SHP77 treated with DMSO at 0.1 percent for 48 hours (cell line): ENCODE measurements around the gene CNKSR3.

Experiments
- DNase-seq: peaks from one replicate; lab custom pipeline; 2025; lab: John Stamatoyannopoulos, UW

Gene CNKSR3

DNA sequence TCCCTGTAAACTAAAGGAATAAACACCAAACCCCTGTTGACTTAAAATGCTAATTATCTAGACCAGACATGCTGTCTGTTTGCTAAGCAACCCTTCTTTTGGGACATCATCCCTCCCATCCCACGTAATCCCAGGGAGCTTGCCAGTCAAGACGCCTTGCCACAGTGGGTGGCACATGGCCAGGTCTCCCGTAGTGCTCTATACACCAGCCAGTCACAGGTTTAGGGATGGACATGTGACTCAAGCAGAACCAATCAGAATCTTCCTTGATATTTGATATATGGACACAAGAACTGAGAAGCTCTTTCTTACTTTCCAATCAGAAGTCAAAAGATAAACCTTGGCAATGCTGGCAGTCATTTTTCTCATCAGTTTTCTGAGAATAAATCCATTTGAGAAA is 60.0 kb downstream of the CNKSR3 start:
- DNase-seq = no peak

DNA sequence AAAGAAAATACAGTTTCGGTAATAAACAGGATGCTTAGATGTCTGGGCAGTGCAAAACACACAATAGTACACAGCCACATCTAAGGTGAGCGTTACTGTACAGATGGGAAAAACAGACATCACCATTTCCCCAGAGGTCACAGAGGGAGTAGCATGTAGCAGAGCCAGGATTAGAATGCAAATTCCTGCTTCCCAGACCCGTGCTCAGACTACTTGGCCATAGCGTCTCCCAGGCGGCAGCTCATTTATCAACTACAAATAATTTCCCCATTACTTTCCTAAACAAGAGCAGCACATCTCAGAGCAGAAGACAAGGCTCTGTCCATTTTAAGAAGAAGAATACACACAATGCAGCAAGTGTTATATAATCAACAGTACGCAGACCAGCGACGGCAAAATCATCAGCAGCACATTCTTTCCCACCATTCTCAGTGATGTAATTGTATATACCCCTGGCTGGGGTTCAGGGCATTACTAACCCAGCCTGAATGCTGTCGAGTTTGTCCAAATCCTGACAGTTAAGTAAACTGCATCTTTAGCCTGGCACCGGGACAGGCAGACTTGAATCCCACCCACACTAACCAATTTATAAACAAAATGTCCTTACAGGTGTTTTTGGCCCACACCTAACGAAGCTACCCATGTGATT is 61.9 kb downstream of the CNKSR3 start:
- no peak for DNase-seq

DNA sequence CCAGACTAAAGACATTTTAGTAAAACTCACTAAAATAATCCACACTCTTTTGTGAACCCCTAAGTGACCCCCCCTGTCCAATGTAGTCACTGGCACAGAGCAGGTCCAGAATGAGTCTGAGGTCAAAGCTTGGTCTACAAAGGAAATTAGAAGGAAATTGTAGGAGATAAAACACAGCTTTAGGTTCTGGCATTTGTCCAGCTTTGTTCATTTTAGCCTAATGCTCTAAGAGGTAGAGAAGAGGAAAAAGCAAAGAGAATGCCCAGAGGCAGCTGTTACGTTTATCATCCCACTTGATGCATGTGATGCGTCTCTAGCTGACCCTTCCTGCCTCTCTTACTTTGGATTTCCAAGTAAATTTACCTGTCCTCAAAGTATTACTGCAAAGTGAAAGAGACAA is 62.5 kb downstream of the CNKSR3 start:
- no peak for DNase-seq

DNA sequence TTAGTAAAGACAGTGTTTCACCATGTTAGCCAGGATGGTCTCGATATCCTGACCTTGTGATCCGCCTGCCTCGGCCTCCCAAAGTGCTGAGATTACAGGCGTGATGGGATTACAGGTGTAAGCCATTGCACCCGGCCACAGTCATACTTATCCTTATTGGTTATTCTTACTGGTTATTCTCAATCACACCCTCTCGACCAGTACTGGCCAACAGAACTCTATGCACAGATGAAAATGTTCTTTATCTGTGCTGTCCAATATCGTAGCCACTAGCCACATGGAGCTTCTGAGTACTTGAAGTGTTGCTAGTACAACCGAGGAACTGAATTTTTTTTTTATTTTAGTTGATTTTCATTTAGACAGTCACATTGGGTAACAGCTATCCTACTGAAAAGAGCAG is 63.5 kb downstream of the CNKSR3 start:
- DNase-seq = no peak

DNA sequence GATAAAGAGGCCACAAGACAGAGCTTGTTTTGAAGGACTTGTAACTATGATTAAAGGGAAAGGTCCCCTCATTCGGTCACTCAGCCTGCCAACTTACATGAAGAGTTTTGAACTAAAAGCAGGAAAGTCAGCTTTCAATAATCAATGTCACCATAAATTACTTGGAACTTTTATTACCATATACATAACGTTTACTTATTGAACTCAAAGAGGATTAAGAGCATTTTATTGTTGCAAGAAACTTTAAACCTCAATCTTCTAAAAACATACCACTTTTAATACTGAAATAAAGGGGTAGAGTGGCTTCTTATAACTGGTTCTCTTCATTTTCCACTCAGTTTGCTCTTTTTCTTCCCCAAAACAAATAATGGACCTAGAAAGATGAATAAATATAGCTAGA is 65.1 kb downstream of the CNKSR3 start:
- no peak for DNase-seq

DNA sequence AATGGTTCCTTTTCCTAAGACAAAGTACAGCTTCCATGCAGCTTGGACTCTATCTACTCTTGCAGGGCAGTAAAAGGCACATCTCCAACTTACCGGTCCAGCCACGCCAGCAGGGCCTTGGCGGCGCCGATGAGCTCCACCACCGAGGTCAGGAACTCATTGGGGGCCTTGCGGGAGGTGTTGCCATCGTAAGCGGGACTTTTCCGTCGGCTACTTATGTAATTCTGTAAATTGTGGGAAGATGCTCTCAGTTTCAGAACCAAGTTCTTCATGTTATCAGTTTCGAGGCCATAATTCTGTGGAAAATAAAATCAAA is 68.5 kb downstream of the CNKSR3 start:
- DNase-seq = no peak

DNA sequence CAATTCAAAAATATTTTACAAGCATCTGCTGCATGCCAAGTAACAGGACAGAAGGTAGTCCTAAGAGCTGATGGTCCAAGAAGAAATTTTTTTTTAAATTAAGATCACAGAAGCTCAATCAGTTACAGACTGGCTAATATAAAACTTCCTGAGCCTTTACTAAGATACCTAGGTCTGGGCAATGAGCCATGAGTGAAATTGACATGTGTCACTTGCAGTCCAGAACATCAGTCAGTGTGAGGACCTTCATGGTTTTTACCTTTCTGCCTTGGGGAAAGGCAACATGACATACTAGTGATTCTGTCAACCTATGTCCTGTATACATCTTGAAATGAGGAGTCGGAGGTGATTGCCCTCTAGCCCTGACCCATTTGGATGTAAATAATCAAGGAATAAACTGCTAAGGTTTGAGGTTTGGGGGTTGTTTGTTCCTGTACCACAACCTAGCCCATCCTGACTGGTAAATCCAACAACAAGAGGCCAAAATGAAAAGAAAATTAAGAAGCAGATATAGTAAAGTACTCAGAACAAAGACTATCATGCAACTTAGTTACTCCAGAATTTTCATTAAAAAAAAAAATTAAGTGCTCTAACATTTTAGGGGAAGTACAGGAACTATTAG is 70.0 kb downstream of the CNKSR3 start:
- no peak for DNase-seq

DNA sequence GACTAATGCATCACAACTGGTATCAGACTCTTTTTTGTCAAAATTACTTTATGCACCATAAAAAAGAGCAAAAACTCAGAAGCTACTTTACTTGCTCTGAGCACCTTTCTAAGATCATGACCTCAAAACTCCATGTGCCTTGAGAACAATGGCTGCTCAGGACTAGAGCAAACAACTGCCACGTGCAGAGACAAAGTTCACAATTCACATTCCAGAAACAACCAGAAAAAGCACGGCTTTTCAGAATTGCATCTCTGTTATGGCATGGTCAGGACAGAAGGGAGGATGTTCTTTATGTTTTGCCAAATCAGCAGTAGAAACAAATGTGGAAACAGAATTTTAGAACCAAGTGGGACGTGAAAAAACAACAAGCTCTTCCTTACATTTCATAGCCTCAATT is 70.5 kb downstream of the CNKSR3 start:
- no peak for DNase-seq

DNA sequence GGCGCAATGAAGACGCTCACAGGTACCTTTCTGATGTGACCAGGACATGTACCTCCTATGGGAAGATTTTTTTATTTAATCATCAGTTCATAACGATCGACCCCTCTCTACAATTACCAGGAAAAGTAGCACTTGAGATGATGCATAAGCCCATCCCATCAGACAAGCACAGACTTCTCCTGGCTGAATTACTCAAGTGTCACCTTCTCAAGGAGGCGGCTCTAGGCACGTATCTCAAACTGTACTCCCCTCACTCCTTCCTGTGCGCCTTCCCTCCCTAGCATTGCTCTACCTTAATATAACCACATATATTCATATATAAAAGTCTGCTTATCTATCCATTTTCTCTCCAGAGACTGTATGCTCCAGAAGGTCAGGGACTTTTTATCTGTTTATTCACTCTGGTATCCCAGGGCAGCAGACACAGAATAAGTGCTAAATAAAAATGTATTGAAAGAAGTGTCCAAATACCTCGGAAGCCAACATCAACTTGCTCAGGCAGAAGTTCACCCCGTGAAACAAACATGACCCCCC is 71.5 kb downstream of the CNKSR3 start:
- no peak for DNase-seq

DNA sequence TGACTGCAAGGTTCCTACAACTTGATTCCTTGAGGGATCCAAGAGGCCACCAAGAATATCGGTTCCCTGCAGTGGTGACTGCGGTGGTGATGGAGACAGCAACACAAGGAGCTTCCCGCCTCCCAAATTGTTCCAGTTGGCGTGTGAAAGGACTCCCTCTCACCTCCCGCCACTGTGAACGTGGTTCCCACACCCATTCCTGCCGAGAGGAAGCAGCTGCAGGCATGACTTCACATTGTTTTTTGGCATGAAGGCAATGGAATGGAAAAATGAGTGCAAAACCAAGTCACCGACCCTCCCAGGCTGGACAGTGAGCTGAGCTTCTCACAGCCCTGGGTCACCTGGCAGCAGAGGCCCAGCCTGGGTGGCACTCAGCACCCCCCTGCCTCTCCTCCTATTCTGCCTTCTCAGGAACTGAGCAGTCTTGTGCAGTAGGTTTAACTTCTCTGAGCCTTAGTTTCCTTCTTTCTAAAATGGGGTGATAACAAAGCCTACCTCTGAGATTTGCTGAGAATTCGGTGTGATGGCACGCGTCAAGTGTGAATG is 75.0 kb downstream of the CNKSR3 start:
- DNase-seq = no peak

DNA sequence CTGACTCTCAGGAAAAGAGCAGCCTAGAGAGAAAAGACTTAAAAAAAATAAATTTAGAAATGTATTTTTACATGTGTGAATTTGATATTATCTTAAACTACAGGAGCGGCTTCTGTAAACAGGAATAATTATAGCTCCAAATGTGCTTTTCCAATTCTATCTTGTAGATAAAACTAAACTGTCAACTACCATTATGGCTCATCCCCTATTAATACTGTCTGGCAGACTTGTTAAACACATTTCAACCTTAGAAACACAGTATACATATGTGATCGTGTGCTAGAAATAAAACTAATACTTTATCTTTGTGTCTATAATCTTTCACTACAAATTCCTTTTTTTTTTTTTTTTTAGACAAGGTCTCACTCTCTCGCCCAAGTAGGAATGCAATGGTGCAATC is 75.8 kb downstream of the CNKSR3 start:
- no peak for DNase-seq

DNA sequence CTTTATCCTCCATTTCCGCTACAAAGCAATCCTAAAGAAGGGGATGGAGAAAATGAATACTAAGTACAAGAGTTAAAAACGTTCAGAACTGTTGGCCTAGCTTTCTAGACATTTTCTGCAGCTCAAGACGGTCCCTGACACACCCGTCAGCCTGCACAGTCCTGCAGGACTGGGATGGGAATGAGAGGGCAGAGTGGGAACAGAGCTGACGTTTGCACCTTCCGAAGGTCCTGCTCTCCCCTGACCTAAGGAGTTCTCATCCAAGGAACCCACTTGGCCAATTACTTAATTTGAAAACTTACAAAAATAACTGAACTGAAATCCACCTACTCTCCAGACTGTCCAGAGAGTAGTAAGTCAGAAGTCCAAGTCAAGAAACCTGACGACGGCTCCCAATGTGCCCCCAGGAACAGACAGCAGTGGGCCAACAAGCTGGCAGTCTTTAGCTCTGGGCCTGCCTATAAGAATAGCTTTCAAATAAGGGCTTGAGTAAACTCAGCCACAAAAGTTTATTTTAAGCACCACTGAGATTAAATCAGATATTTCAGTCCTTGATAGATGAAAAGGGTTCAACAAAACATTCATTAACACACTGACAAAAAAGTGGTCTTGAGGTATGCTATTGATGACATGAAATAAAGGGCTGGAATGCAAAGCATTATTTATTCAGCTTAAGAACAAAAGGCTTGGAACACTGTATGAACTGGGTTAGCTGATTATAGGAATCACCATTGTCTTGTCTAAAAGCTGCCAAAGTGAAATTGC is 76.8 kb downstream of the CNKSR3 start:
- DNase-seq = no peak

DNA sequence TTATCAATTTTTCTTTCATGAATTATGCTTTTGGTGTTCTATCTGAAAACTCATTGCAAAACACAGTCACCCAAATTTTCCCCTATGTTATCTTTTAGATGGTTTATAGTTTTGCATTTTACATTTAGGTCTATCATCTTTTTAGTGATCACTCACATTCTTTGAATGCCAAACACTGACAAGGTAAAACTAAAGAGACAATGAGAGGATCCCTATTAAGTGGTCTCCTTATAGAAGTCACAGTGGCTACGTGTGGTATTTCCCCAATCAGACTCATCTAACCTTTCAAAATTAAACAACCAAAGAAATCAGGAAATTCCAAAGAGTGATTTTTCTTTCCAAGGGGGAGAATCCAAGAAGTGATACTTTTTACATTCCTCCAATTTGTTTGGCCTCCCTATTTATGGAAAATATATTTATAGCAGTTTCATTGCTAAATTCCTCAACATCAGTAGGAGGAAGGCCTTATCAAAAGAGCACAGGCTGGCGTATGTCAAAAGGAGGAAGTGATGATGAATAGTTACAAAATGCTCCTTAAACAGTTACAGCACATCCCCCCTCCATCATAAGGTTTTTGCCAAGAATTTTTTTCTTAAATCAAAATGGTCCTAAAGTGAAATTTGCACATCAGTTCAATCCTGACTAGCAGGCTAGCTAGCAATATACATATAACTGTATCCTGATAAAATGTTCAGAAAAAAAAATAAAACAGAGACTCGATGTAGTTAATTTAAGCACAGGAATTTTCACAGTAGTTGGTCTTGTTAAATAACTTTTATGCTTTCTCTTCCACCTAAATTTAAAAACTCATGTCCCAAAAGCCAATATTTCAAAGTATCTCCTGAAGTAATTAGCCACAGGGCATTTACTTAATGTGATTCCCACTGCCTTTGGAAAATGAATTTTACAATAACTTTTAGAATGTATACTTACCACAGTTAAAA is 77.7 kb downstream of the CNKSR3 start:
- no peak for DNase-seq

DNA sequence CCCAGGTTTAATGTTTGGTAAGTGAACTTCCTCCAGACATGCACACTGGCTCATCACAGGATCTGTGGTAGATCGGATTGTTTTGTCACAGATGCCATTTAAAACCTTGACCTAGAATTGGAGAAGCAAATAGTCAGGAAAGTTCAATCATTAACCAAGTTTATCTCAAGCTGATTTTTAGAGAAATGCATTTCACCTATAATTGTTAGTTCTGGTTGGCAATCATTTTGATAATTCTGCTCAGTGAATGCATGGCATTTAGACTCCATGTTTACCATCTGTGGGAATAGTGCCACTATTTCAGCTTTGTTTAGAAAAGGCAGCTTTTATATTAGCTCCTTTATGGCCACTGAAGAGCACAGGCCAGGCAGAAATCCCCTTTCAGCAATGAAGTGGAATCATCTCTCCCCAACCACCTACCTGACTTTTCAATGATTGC is 80.0 kb downstream of the CNKSR3 start:
- no peak for DNase-seq

DNA sequence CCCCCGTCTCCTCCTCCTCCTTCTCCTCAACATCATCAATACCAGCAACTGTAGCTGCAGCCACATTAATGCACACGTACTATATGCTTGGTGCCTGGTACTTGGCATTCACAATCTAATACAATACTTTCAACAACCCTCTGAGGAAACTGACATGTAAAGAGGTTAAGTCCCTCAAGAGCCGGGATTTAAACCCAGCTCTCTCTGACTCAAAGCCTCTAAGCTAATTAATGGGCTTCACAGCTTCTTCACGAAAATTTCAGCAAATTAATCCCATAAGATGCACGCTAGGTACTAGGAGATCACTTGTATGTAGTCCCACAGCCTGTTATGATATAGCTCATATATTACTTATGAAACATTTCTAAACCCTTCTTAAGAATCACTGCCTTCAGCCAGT is 80.8 kb downstream of the CNKSR3 start:
- no peak for DNase-seq

DNA sequence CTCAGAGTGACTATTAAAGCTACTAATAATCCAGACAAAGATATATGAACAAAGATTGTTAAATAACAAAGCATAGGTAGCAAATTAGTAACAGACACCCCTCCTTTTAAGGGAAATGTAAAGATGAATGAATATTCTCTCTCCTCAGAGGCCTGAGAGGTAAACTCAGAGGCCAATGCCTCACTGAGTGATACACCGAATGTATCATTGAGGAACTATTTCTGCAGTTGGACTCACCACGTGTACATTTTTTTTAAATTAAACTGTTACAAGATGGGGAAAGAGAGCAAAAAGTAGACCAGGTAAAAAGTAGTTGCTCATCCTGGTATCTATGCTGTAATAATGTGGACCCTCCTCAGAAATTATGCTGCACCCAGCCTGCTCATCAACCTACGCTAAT is 81.6 kb downstream of the CNKSR3 start:
- no peak for DNase-seq

DNA sequence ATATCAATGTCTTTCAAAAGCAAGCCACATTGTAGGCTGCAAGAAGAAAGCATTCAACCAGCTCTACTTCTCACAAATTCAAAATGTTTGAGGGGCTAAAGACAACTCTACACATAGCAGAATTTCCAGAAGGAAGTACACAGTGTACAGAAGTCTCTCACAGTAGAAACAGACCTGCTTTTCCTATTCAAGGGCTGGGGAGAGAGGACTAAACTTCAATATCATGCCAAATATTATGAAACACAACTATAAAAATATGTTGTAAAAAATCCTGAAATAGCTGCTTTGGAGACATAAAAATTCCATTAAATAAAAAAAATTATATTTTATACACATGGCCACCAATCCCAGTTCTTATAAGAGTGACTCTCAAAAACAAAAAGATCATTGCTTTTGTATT is 83.0 kb downstream of the CNKSR3 start:
- DNase-seq = no peak

DNA sequence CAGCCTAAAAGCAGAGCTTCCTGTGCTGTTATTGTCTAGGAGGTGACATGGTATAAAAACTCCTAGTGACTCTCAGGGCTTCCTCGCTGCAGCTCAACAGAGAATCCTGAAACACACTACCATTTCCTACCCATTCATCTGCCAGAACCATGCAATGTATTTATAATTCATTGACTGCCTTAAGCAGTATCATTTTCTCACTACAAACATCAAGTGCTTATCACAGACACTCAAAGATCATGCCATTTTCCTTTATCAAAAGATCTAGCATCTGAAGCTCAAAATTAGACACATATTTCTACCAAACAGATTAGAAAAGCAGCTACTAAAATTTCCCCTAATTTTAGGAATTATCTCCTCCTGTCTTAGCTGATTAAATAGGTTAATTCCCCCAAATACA is 83.5 kb downstream of the CNKSR3 start:
- no peak for DNase-seq

DNA sequence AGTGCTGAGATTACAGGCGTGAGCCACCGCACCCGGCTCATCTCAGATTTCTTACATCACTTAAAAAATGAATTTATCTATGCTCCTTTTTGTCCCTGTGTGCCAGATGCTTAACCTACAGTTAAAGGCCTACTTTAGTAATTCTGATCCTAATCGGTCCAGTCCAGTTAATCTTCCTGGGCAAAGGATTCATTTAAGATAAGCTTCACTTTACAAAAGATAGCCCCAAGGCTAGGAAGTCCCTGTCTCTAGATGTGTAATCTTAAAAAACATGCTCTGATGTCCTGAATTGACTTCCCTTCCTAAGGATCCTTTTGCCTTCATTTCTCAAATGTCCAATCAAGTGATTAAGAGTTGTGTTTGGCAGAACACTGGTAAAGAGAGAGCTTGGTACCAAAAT is 85.5 kb downstream of the CNKSR3 start:
- DNase-seq = no peak

DNA sequence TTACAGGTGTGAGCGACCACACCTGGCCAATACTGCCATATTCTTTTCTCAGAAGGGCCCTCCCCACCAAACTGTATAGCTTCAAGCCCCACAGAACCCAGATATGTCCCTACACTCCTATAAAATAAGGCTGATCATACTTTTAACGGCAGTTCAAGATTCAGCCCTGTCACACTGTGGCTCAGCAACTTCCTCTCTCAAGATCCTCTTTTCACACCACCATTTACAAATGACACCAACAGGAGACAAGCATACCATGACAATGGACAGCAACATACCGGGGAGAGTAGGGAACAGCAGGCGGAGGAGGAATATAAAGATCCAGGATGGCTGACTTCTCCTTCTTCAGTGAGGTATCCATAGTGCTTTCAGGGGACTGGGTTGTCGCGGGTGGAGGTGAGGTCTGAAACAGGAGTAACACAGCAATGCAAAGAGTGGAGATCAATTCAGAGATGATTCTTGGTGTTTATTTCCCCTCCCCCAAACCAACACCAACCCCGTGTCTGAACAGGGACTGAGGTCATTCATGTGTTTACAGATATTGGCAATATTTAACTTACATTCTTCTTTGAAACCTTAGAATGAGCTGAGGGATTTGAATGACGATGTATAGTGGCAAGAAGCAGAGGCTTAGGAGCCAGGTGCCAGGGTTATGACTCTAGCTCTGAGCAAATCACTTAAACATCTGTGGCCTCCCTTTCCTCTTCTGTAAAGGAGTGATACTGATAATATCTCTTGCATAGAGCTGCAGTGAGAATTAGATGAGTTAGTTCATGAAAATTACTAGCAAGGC is 96.3 kb downstream of the CNKSR3 start:
- no peak for DNase-seq
